Neural cell (in vitro differentiated cells): ENCODE results near the gene HAO2. TPM values are rescaled to one million over a fixed set of nuclear protein-coding genes. Genes with fewer than 3 reads are reported as not detected.

Experiments
- H2AFZ ChIP-seq: fragments of 200-600, 300-800 bp; sonication (generic), shearing (Covaris generic); 2 replicates; pipeline ENCODE4 v1.6.0; 2014; ENCODE audit warnings: low read depth, mild to moderate bottlenecking, antibody characterized with exemption, low read length, moderate library complexity
- H3F3A ChIP-seq: fragments of 200-600 bp; shearing (Covaris generic); 2 replicates; pipeline ENCODE4 v1.6.1; 2016; ENCODE audit warnings: mild to moderate bottlenecking, moderate library complexity, mixed read lengths, antibody characterized with exemption, low read length; ENCODE audit not compliant: insufficient read depth, poor library complexity, severe bottlenecking
- H3K27ac ChIP-seq: fragments of 200-600, 300-800 bp; sonication (generic), shearing (Covaris generic); 2 replicates; pipeline ENCODE4 v1.5.1; 2014; ENCODE audit warnings: mild to moderate bottlenecking, low read length, moderate library complexity
- H3K27me3 ChIP-seq: fragments of 300-800, 200-600 bp; sonication (generic), shearing (Covaris generic); 2 replicates; pipeline ENCODE4 v1.6.0; 2014; ENCODE audit warnings: mild to moderate bottlenecking, low read depth, low read length, moderate library complexity; ENCODE audit not compliant: insufficient read depth
- H3K36me3 ChIP-seq: fragments of 300-800, 200-600 bp; sonication (generic), shearing (Covaris generic); 2 replicates; pipeline ENCODE4 v1.5.1; 2014; ENCODE audit warnings: mild to moderate bottlenecking, antibody characterized with exemption, low read length, moderate library complexity; ENCODE audit not compliant: insufficient read depth
- H3K4me2 ChIP-seq: fragments of 300-800, 200-600 bp; sonication (generic), shearing (Covaris generic); 2 replicates; pipeline ENCODE4 v1.6.0; 2014; ENCODE audit warnings: mild to moderate bottlenecking, low read length
- H3K4me3 ChIP-seq: fragments of 300-800, 200-600 bp; sonication (generic), shearing (Covaris generic); 2 replicates; pipeline ENCODE4 v1.5.1; 2014; ENCODE audit warnings: mild to moderate bottlenecking, low read length, moderate library complexity
- H3K79me2 ChIP-seq: fragments of 200-600 bp; shearing (Covaris generic); replicated peaks from 2 replicates; pipeline ENCODE4 v1.6.0; 2014; ENCODE audit warnings: mild to moderate bottlenecking, low read length, moderate library complexity; ENCODE audit not compliant: insufficient read depth
- H3K9ac ChIP-seq: fragments of 300-800, 200-600 bp; sonication (generic), shearing (Covaris generic); 2 replicates; pipeline ENCODE4 v1.6.1; 2016; ENCODE audit warnings: mild to moderate bottlenecking, low read length, mixed read lengths
- H3K9me2 ChIP-seq: fragments of 200-600 bp; shearing (Covaris generic); 2 replicates; pipeline ENCODE4 v1.6.1; 2016; ENCODE audit warnings: mild to moderate bottlenecking, low read length, mixed read lengths; ENCODE audit not compliant: insufficient read depth
- H3K9me3 ChIP-seq: fragments of 200-600, 300-800 bp; sonication (generic), shearing (Covaris generic); 2 replicates; pipeline ENCODE4 v1.6.1; 2016; ENCODE audit warnings: mild to moderate bottlenecking, mixed run types, low read length, moderate library complexity, mixed read lengths
- H4K20me1 ChIP-seq: fragments of 200-600 bp; shearing (Covaris generic); 2 replicates; pipeline ENCODE4 v1.6.1; 2016; ENCODE audit warnings: mild to moderate bottlenecking, mixed run types; ENCODE audit not compliant: insufficient read depth
- EP300 ChIP-seq: fragments of 450-650 bp; conservative IDR thresholded peaks from 2 replicates; pipeline ENCODE4 v1.6.1; 2014; ENCODE audit warnings: antibody characterized with exemption, mild to moderate bottlenecking, moderate library complexity; ENCODE audit not compliant: poor library complexity, severe bottlenecking
- EZH2 ChIP-seq: fragments of 200-600, 300-800 bp; shearing (Covaris generic), sonication (generic); IDR thresholded peaks from 2 replicates; pipeline ENCODE4 v1.6.1; 2014; ENCODE audit warnings: antibody characterized with exemption, low read length, borderline replicate concordance, mild to moderate bottlenecking; ENCODE audit not compliant: insufficient read depth, poor library complexity, severe bottlenecking
- MXI1 ChIP-seq: fragments of 450-650 bp; conservative IDR thresholded peaks from 2 replicates; pipeline ENCODE4 v1.6.1; 2014; ENCODE audit warnings: antibody characterized with exemption, mild to moderate bottlenecking; ENCODE audit not compliant: poor library complexity, severe bottlenecking
- POLR2AphosphoS5 ChIP-seq: IDR thresholded peaks from 2 replicates; pipeline ENCODE4 v1.6.1; 2012
- RAD21 ChIP-seq: fragments of 450-650 bp; conservative IDR thresholded peaks from 2 replicates; pipeline ENCODE4 v1.6.1; 2014; ENCODE audit warnings: antibody characterized with exemption, mild to moderate bottlenecking, moderate library complexity
- SMC3 ChIP-seq: fragments of 450-650 bp; conservative IDR thresholded peaks from 2 replicates; pipeline ENCODE4 v1.6.1; 2014; ENCODE audit warnings: antibody characterized with exemption, mild to moderate bottlenecking, moderate library complexity; ENCODE audit not compliant: poor library complexity
- TAF1 ChIP-seq: IDR thresholded peaks from 2 replicates; pipeline ENCODE4 v1.6.1; 2012; ENCODE audit warnings: low read depth
- polyA plus RNA-seq: library from polyadenylated mRNA; depleted of rRNA; stranded (reverse); fragments of >200 nt; gene quantifications from 2 replicates; pipeline ENCODE4 v1.2.3, GENCODE V29; 2014
- TF ChIP-seq, protein P1 (sequence below): IDR thresholded peaks from 2 replicates; pipeline ENCODE4 v1.6.1; 2012; ENCODE audit warnings: borderline replicate concordance
- TF ChIP-seq, protein P2 (sequence below): fragments of 450-650 bp; IDR thresholded peaks from 2 replicates; pipeline ENCODE4 v1.5.1; 2014; ENCODE audit warnings: antibody characterized with exemption, mild to moderate bottlenecking, moderate library complexity; ENCODE audit not compliant: poor library complexity, severe bottlenecking

The HAO2 gene
- polyA plus RNA-seq, 1 donor from 2014 or later: not detected

DNA sequence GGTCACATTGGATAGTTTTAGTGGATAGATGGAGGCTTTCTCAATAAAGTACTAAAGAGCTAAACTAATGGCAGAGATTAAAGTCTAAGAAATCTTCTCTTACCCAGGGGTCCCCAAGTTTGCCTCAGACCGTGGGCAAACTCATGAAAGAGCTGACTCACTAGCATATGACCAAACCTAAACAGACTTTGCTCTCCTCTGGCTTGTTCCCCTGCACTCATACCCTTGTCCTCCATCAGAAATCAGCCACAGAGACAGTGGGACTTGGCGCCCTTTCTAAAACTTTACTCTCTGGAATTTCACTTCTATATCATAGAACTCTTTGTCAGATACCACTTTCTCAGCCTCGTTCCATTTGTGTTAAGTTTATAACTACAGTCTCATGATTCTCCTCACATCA, 29.4 kb downstream of the HAO2 start:
- Histone ChIP-seq H3K36me3 (no peaks in the 10 kb centered on the region), H2AFZ (no peak overlapping the region), H3K9me3 (no peaks in the 10 kb centered on the region), H4K20me1 (no peaks in the 10 kb centered on the region), H3K4me3 (no peak overlapping the region), H3K27ac (no peak overlapping the region), H3K79me2 (no peaks in the 10 kb centered on the region), H3K27me3 (no peaks in the 10 kb centered on the region), H3K9ac (no peak overlapping the region), H3K4me2 (no peak overlapping the region), H3F3A (no peaks in the 10 kb centered on the region), H3K9me2 (no peaks in the 10 kb centered on the region)
- TF ChIP-seq EZH2: no peak
- TF ChIP-seq RAD21: no peak
- TF ChIP-seq TAF1: no peak
- TF ChIP-seq, protein P1, sequence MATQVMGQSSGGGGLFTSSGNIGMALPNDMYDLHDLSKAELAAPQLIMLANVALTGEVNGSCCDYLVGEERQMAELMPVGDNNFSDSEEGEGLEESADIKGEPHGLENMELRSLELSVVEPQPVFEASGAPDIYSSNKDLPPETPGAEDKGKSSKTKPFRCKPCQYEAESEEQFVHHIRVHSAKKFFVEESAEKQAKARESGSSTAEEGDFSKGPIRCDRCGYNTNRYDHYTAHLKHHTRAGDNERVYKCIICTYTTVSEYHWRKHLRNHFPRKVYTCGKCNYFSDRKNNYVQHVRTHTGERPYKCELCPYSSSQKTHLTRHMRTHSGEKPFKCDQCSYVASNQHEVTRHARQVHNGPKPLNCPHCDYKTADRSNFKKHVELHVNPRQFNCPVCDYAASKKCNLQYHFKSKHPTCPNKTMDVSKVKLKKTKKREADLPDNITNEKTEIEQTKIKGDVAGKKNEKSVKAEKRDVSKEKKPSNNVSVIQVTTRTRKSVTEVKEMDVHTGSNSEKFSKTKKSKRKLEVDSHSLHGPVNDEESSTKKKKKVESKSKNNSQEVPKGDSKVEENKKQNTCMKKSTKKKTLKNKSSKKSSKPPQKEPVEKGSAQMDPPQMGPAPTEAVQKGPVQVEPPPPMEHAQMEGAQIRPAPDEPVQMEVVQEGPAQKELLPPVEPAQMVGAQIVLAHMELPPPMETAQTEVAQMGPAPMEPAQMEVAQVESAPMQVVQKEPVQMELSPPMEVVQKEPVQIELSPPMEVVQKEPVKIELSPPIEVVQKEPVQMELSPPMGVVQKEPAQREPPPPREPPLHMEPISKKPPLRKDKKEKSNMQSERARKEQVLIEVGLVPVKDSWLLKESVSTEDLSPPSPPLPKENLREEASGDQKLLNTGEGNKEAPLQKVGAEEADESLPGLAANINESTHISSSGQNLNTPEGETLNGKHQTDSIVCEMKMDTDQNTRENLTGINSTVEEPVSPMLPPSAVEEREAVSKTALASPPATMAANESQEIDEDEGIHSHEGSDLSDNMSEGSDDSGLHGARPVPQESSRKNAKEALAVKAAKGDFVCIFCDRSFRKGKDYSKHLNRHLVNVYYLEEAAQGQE: no peak
- TF ChIP-seq SMC3: no peak
- TF ChIP-seq, protein P2, sequence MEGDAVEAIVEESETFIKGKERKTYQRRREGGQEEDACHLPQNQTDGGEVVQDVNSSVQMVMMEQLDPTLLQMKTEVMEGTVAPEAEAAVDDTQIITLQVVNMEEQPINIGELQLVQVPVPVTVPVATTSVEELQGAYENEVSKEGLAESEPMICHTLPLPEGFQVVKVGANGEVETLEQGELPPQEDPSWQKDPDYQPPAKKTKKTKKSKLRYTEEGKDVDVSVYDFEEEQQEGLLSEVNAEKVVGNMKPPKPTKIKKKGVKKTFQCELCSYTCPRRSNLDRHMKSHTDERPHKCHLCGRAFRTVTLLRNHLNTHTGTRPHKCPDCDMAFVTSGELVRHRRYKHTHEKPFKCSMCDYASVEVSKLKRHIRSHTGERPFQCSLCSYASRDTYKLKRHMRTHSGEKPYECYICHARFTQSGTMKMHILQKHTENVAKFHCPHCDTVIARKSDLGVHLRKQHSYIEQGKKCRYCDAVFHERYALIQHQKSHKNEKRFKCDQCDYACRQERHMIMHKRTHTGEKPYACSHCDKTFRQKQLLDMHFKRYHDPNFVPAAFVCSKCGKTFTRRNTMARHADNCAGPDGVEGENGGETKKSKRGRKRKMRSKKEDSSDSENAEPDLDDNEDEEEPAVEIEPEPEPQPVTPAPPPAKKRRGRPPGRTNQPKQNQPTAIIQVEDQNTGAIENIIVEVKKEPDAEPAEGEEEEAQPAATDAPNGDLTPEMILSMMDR: no peak
- TF ChIP-seq MXI1: no peak
- no peak for TF ChIP-seq EP300
- no peak for TF ChIP-seq POLR2AphosphoS5

DNA sequence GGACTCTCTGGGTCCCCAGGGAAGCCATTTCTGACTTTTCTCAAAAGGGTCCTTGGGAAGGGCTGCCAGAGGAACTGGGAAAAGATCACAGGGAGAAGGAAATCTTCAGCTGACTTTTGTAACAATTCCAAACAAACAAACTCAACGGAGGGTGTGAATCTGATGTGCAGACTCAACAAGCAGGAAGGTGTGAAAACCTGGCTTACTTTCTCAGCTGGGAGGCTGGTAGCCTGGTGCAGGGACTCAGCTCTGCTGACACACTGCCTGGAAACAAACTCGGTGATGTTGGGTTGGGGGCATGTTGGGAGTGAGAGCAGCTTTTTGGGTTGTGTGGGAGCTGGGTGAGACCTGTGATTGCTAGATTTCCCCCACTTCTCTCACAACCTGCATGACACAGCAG, 36.2 kb downstream of the HAO2 start:
- Histone ChIP-seq H4K20me1 (no peaks in the 10 kb centered on the region), H3K4me2 (no peak overlapping the region), H3K4me3 (no peak overlapping the region), H3F3A (no peaks in the 10 kb centered on the region), H3K27me3 (no peaks in the 10 kb centered on the region), H3K27ac (no peak overlapping the region), H3K79me2 (no peaks in the 10 kb centered on the region), H3K36me3 (no peaks in the 10 kb centered on the region), H3K9me2 (no peaks in the 10 kb centered on the region), H3K9me3 (no peaks in the 10 kb centered on the region), H3K9ac (no peak overlapping the region), H2AFZ (no peak overlapping the region)
- TF ChIP-seq EP300 (no peak), POLR2AphosphoS5 (no peak), MXI1 (no peak), RAD21 (no peak), SMC3 (no peak)
- TF ChIP-seq, protein P1: no peak
- TF ChIP-seq, protein P2: no peak
